Cardiac muscle cell (in vitro differentiated cells and primary cell): ENCODE data around the gene SPX. TPM values are rescaled to one million over a fixed set of nuclear protein-coding genes. Genes with fewer than 3 reads are reported as not detected.

Experiments used
- DNase-seq, 2 donors: peaks; one replicate each; pipeline versions ENCODE4 v3.0.0 to v3.0.0-alpha.2; 2010 to 2017; ENCODE audit warnings: low read depth in 1 of 2, low spot score in 1 of 2
- H3K27ac ChIP-seq: fragments of 200-600 bp; sonication (generic); 2 replicates; pipeline ENCODE4 v1.5.1; 2016
- H3K27me3 ChIP-seq: fragments of 200-600 bp; sonication (generic); 2 replicates; pipeline ENCODE4 v1.6.0; 2016; ENCODE audit warnings: control low read depth
- H3K36me3 ChIP-seq: fragments of 200-600 bp; sonication (generic); 2 replicates; pipeline ENCODE4 v1.5.1; 2016; ENCODE audit warnings: control low read depth
- H3K4me1 ChIP-seq: fragments of 200-600 bp; sonication (generic); 2 replicates; pipeline ENCODE4 v1.8.1; 2017; ENCODE audit warnings: low read depth, mild to moderate bottlenecking, mixed run types
- H3K4me3 ChIP-seq: fragments of 200-600 bp; sonication (generic); 2 replicates; pipeline ENCODE4 v1.5.1; 2016; ENCODE audit warnings: mild to moderate bottlenecking
- H3K9me3 ChIP-seq: fragments of 200-600 bp; sonication (generic); 2 replicates; pipeline ENCODE4 v1.5.1; 2017; ENCODE audit warnings: low read depth, mild to moderate bottlenecking, control low read depth
- CTCF ChIP-seq: IDR thresholded peaks from 2 replicates; pipeline ENCODE4 v1.5.1; 2012; ENCODE audit warnings: low read depth, mild to moderate bottlenecking, low read length
- polyA plus RNA-seq: library from polyadenylated mRNA; unstranded; fragments of >200 nt; fragmentation: Nextera tagmentation; extraction: Ambion mirVana; gene quantifications from 2 replicates; pipeline ENCODE4 v1.2.1, GENCODE V29; 2016
- total RNA-seq: library from RNA; depleted of rRNA; stranded (reverse); fragments of >200 nt; gene quantifications from 2 replicates; pipeline ENCODE4 v1.2.3, GENCODE V29; 2016

The SPX gene
- total and polyA plus RNA-seq, 2 experiments from 2014 or later, result 2.4 to 3.0 TPM

- H3K9me3 ChIP-seq, result no peaks in the 10 kb centered on the region
- no peak overlapping the region for H3K4me3 ChIP-seq
- no peaks in the 10 kb centered on the region for H3K27me3 ChIP-seq
- TF ChIP-seq CTCF, result no peak
- no peaks in the 10 kb centered on the region for H3K4me1 ChIP-seq
- DNase-seq, result no peak
- no peak overlapping the region for H3K27ac ChIP-seq
- H3K36me3 ChIP-seq, result no peaks in the 10 kb centered on the region
These were observed 20.6 kb downstream of the SPX start for GRCh38 chr12:21546716-21547115.

GRCh38 chr12:21547437-21547836 lies 21.3 kb downstream of the SPX start:
- Histone ChIP-seq H3K9me3 (no peaks in the 10 kb centered on the region), H3K27ac (no peak overlapping the region), H3K4me3 (no peak overlapping the region), H3K36me3 (no peaks in the 10 kb centered on the region), H3K4me1 (no peaks in the 10 kb centered on the region), H3K27me3 (no peaks in the 10 kb centered on the region)
- no peak for TF ChIP-seq CTCF
- DNase-seq, result no peak

- H3K27me3 ChIP-seq, result no peaks in the 10 kb centered on the region
- no peaks in the 10 kb centered on the region for H3K4me1 ChIP-seq
- H3K4me3 ChIP-seq, result no peak overlapping the region
- H3K36me3 ChIP-seq, result no peaks in the 10 kb centered on the region
- no peak for TF ChIP-seq CTCF
- no peak overlapping the region for H3K27ac ChIP-seq
- H3K9me3 ChIP-seq, result no peaks in the 10 kb centered on the region
- no peak for DNase-seq
These were observed 25.9 kb downstream of the SPX start for GRCh38 chr12:21551841-21552465.

- no peak for TF ChIP-seq CTCF
- no peaks in the 10 kb centered on the region for H3K9me3 ChIP-seq
- H3K27ac ChIP-seq, result no peak overlapping the region
- no peak overlapping the region for H3K4me3 ChIP-seq
- no peaks in the 10 kb centered on the region for H3K4me1 ChIP-seq
- H3K36me3 ChIP-seq, result no peaks in the 10 kb centered on the region
- no peak for DNase-seq
- no peaks in the 10 kb centered on the region for H3K27me3 ChIP-seq
These were observed 26.7 kb downstream of the SPX start for GRCh38 chr12:21552635-21553328.

- no peaks in the 10 kb centered on the region for H3K4me1 ChIP-seq
- no peaks in the 10 kb centered on the region for H3K36me3 ChIP-seq
- TF ChIP-seq CTCF, result no peak
- no peaks in the 10 kb centered on the region for H3K27me3 ChIP-seq
- H3K27ac ChIP-seq, result no peak overlapping the region
- H3K4me3 ChIP-seq, result no peak overlapping the region
- no peaks in the 10 kb centered on the region for H3K9me3 ChIP-seq
- DNase-seq, result no peak
These were observed 27.2 kb downstream of the SPX start for GRCh38 chr12:21553329-21553675.
